ENCODE results near the gene ESPNL. TPM values are rescaled to one million over a fixed set of nuclear protein-coding genes. Genes with fewer than 3 reads are reported as not detected.
"Not testable (repeated sequence)": the region's sequence is repeated elsewhere in the genome, so short reads cannot be mapped to it uniquely, and the experiment has no call there.

ESPNL gene
- under 1 TPM in 1 of 2 experiments, not detected in 1; 0.05 TPM for total RNA-seq

GRCh38 chr2:238100049-238100820 is at the start of gene ESPNL:
ESPNL (plus strand) TSS chr2:238100340; CDS start chr2:238100420, 80 bp downstream.
- Mint-ChIP-seq H3K4me1 (no peaks in the 10 kb centered on the region), H3K4me3 (no peak within 1 kb of the TSS), H3K36me3 (peaks cover 5% of the 10 kb centered on the region), H3K9me3 (ENCODE audit: low read depth) (no peaks in the 10 kb centered on the region), H3K27ac (no peak within 1 kb of the TSS), H3K27me3 (no peaks in the 10 kb centered on the region)
- ATAC-seq (no peak), DNase-seq (peak; percentile 38)
- CTCF ChIA-PET, result no interaction called here

GRCh38 chr2:238053191-238053776 is 46.9 kb upstream of the ESPNL start:
- ATAC-seq, result no peak
- CTCF ChIA-PET, result interaction anchor here (0.7 kb wide), 1 partner anchor 10 kb away, joined by 4 read pairs; no protein-coding TSS in a partner anchor
- peaks cover 2% of the 10 kb centered on the region for H3K36me3 Mint-ChIP-seq
- no peak overlapping the region for H3K4me3 Mint-ChIP-seq
- H3K4me1 Mint-ChIP-seq, result peaks cover 4% of the 10 kb centered on the region
- H3K27me3 Mint-ChIP-seq, result peaks cover 23% of the 10 kb centered on the region
- no peaks in the 10 kb centered on the region for H3K9me3 Mint-ChIP-seq (ENCODE audit: low read depth)
- no peak overlapping the region for H3K27ac Mint-ChIP-seq
- DNase-seq, result no peak

GRCh38 chr2:238055841-238056240 is 44.3 kb upstream of the ESPNL start:
- ATAC-seq (no peak), DNase-seq (no peak)
- CTCF ChIA-PET, result no interaction called here
- peaks cover 14% of the 10 kb centered on the region for H3K4me1 Mint-ChIP-seq
- no peak overlapping the region for H3K4me3 Mint-ChIP-seq
- H3K27me3 Mint-ChIP-seq, result peaks cover 23% of the 10 kb centered on the region
- no peak overlapping the region for H3K27ac Mint-ChIP-seq
- peaks cover 5% of the 10 kb centered on the region for H3K36me3 Mint-ChIP-seq
- H3K9me3 Mint-ChIP-seq (ENCODE audit: low read depth), result no peaks in the 10 kb centered on the region

GRCh38 chr2:238057696-238058575 is 42.2 kb upstream of the ESPNL start:
- H3K27ac Mint-ChIP-seq; CTCF ChIA-PET; H3K4me3 Mint-ChIP-seq; H3K9me3 Mint-ChIP-seq (ENCODE audit: low read depth); ATAC-seq; DNase-seq; H3K36me3 Mint-ChIP-seq: not testable (repeated sequence)
- Mint-ChIP-seq H3K27me3 (peaks cover 18% of the 10 kb centered on the region), H3K4me1 (peaks cover 30% of the 10 kb centered on the region)

- peaks cover 44% of the 10 kb centered on the region for H3K4me1 Mint-ChIP-seq
- ATAC-seq (no peak), DNase-seq (no peak)
- H3K9me3 Mint-ChIP-seq (ENCODE audit: low read depth), result no peaks in the 10 kb centered on the region
- CTCF ChIA-PET, result interaction anchor here (0.7 kb wide), 1 partner anchor 167 kb away, joined by 3 read pairs; no protein-coding TSS in a partner anchor
- H3K36me3 Mint-ChIP-seq, result peaks cover 7% of the 10 kb centered on the region
- H3K4me3 Mint-ChIP-seq, result peak overlapping the region; percentile 81
- H3K27me3 Mint-ChIP-seq, result peaks cover 11% of the 10 kb centered on the region
- H3K27ac Mint-ChIP-seq, result peak overlapping the region; percentile 1
Measured at GRCh38 chr2:238059505-238059904, 40.6 kb upstream of the ESPNL start.

- Mint-ChIP-seq H3K9me3 (ENCODE audit: low read depth) (no peaks in the 10 kb centered on the region), H3K36me3 (peaks cover 11% of the 10 kb centered on the region), H3K4me1 (peaks cover 48% of the 10 kb centered on the region), H3K4me3 (peak overlapping the region; percentile 81), H3K27me3 (peaks cover 11% of the 10 kb centered on the region), H3K27ac (peak overlapping the region; percentile 83)
- no peak for DNase-seq
- CTCF ChIA-PET, result interaction anchor here (1.1 to 1.7 kb wide), 3 partner anchors 21 to 204 kb away, joined by 3 read pairs; no protein-coding TSS in a partner anchor
- no peak for ATAC-seq
Measured at GRCh38 chr2:238060096-238060541, 40.0 kb upstream of the ESPNL start.

- ATAC-seq (peak; percentile 99), DNase-seq (peak; percentile 98)
- Mint-ChIP-seq H3K9me3 (ENCODE audit: low read depth) (no peaks in the 10 kb centered on the region), H3K36me3 (peaks cover 13% of the 10 kb centered on the region), H3K27ac (peak within 1 kb of the TSS; percentile 83), H3K27me3 (peaks cover 11% of the 10 kb centered on the region), H3K4me1 (peaks cover 50% of the 10 kb centered on the region), H3K4me3 (peak within 1 kb of the TSS; percentile 81)
- CTCF ChIA-PET, result interaction anchor here (0.8 to 1.7 kb wide), 4 partner anchors 21 to 203 kb away, joined by 3 read pairs; no protein-coding TSS in a partner anchor
Measured at GRCh38 chr2:238060542-238061314, 39.4 kb upstream of the ESPNL start, which contains the start of gene SCLY. SCLY (plus strand) TSS chr2:238061001; CDS start chr2:238061055, 54 bp downstream.

- Mint-ChIP-seq H3K27ac (peak overlapping the region; percentile 75), H3K36me3 (peaks cover 21% of the 10 kb centered on the region), H3K4me1 (peaks cover 52% of the 10 kb centered on the region), H3K27me3 (peaks cover 8% of the 10 kb centered on the region), H3K9me3 (ENCODE audit: low read depth) (peaks cover 2% of the 10 kb centered on the region), H3K4me3 (peak overlapping the region; percentile 81)
- DNase-seq (peak; percentile 58), ATAC-seq (peak; percentile 7)
- CTCF ChIA-PET, result interaction anchor here (0.8 to 1.7 kb wide), 3 partner anchors 92 to 202 kb away, joined by 3 read pairs; no protein-coding TSS in a partner anchor
Measured at GRCh38 chr2:238061315-238062202, 38.6 kb upstream of the ESPNL start.

- no peak overlapping the region for H3K27ac Mint-ChIP-seq
- H3K36me3 Mint-ChIP-seq, result peaks cover 41% of the 10 kb centered on the region
Measured at GRCh38 chr2:238063414-238064189, 36.5 kb upstream of the ESPNL start.

GRCh38 chr2:238064376-238064775 is 35.8 kb upstream of the ESPNL start:
- H3K9me3 Mint-ChIP-seq (ENCODE audit: low read depth), result peaks cover 6% of the 10 kb centered on the region
- H3K36me3 Mint-ChIP-seq, result peaks cover 43% of the 10 kb centered on the region
- no peak for DNase-seq
- CTCF ChIA-PET, result no interaction called here
- H3K4me1 Mint-ChIP-seq, result peaks cover 70% of the 10 kb centered on the region
- no peak overlapping the region for H3K27ac Mint-ChIP-seq
- H3K27me3 Mint-ChIP-seq, result no peaks in the 10 kb centered on the region
- no peak overlapping the region for H3K4me3 Mint-ChIP-seq
- ATAC-seq, result no peak

More at GRCh38 chr2:238063414-238064189, 36.5 kb upstream of the ESPNL start:
- DNase-seq (no peak), ATAC-seq (no peak)
- H3K4me3 Mint-ChIP-seq, result no peak overlapping the region
- H3K27me3 Mint-ChIP-seq, result no peaks in the 10 kb centered on the region
- H3K4me1 Mint-ChIP-seq, result peaks cover 66% of the 10 kb centered on the region
- CTCF ChIA-PET, result no interaction called here
- peaks cover 6% of the 10 kb centered on the region for H3K9me3 Mint-ChIP-seq (ENCODE audit: low read depth)
